Measurements from ENCODE around the gene OCA2. TPM values are rescaled to one million over a fixed set of nuclear protein-coding genes. Genes with fewer than 3 reads are reported as not detected.

Gene OCA2
- total RNA-seq, 1 experiment from 2014 or later, result 0.31 TPM

- no CpG with 5 or more reads among the region's 3 CpGs for WGBS (ENCODE audit: extremely low coverage, insufficient read length, low lambda C conversion rate)
These were observed 32.9 kb downstream of the OCA2 start for GRCh38 chr15:28066231-28066630.

More at GRCh38 chr15:28066231-28066630, 32.9 kb downstream of the OCA2 start:
- Histone ChIP-seq H2AFZ (ENCODE audit: low read length) (no peak overlapping the region), H3K27me3 (ENCODE audit: insufficient read depth, low read length) (no peaks in the 10 kb centered on the region; the same call in 1 of the 2 replicates), H2AK5ac (ENCODE audit: insufficient read length, low read length) (no peak overlapping the region), H2BK20ac (ENCODE audit: low read depth, low read length, poor library complexity, severe bottlenecking) (no peak overlapping the region), H3K4me2 (ENCODE audit: insufficient read depth, insufficient read length, low read length) (no peak overlapping the region), H3T11ph (ENCODE audit: low read length) (no peak overlapping the region), H2BK5ac (ENCODE audit: insufficient read length, low read length) (no peak overlapping the region), H3K18ac (ENCODE audit: insufficient read length, low read depth, low read length) (no peak overlapping the region), H3K4ac (ENCODE audit: low read depth, low read length) (no peak overlapping the region), H4K8ac (replicated peaks; ENCODE audit: insufficient read length, low read depth, low read length) (no peak overlapping the region), H3K4me1 (ENCODE audit: insufficient read depth, low read length) (no peaks in the 10 kb centered on the region), H4K5ac (ENCODE audit: insufficient read length, low read depth, low read length) (no peak overlapping the region), H2BK120ac (ENCODE audit: low read depth, low read length, poor library complexity, severe bottlenecking) (no peak overlapping the region), H3K9ac (ENCODE audit: extremely low read depth, insufficient read length, low read length) (no peak overlapping the region), H4K91ac (ENCODE audit: insufficient read length, low read depth, low read length) (no peak overlapping the region), H2BK15ac (ENCODE audit: low read depth, low read length) (no peak overlapping the region), H3K23me2 (ENCODE audit: insufficient read length, low read depth, low read length, poor library complexity, severe bottlenecking) (no peaks in the 10 kb centered on the region), H3K27ac (ENCODE audit: insufficient read length, low read depth, low read length) (no peak overlapping the region), H3K23ac (ENCODE audit: insufficient read length, low read depth, low read length) (no peak overlapping the region), H3K9me3 (ENCODE audit: control insufficient read depth, low read depth, low read length) (no peaks in the 10 kb centered on the region), H2BK12ac (ENCODE audit: insufficient read length, low read depth, low read length) (no peak overlapping the region), H3K56ac (ENCODE audit: insufficient read length, low read depth, low read length) (no peak overlapping the region), H4K20me1 (ENCODE audit: control insufficient read depth, insufficient read depth, insufficient read length) (no peaks in the 10 kb centered on the region), H3K79me1 (ENCODE audit: insufficient read depth, low read depth, low read length, poor library complexity, severe bottlenecking) (no peaks in the 10 kb centered on the region), H3K14ac (ENCODE audit: insufficient read depth, low read length) (no peak overlapping the region), H3K79me2 (ENCODE audit: insufficient read depth, low read length) (no peaks in the 10 kb centered on the region)
- Mint-ChIP-seq H3K27me3 (ENCODE audit: low read depth) (peaks cover 5% of the 10 kb centered on the region), H3K9me3 (peaks cover 18 to 20% of the 10 kb centered on the region in 2 experiments), H3K36me3 (ENCODE audit: insufficient read depth in 1 of 3, low read depth in 3 of 3) (peaks cover 0 to 17% (median 4%) of the 10 kb centered on the region in 3 experiments; a peak in 4 of 7 replicates), H3K4me1 (peaks cover 7 to 13% of the 10 kb centered on the region in 2 experiments), H3K4me3 (no peak overlapping the region), H3K27ac (no peak overlapping the region)
- DNase-seq, result no peak
- TF ChIP-seq CTCF (conservative IDR thresholded peaks at IDR 0.05), result no peak

Data from H9 (cell line).